ENCODE measurements around the gene CLPX. TPM values are rescaled to one million over a fixed set of nuclear protein-coding genes. Genes with fewer than 3 reads are reported as not detected.
"Not testable (repeated sequence)": the region's sequence is repeated elsewhere in the genome, so short reads cannot be mapped to it uniquely, and the experiment has no call there.

Gene CLPX
- total RNA-seq, 1 donor from 2014 or later, result 45.3 TPM

- DNase-seq, result no peak
Measured at GRCh38 chr15:65165875-65166274, 19.3 kb downstream of the CLPX start.

- no peak for DNase-seq
Measured at GRCh38 chr15:65164139-65164538, 21.0 kb downstream of the CLPX start.

- DNase-seq, result no peak
Measured at GRCh38 chr15:65163041-65163440, 22.1 kb downstream of the CLPX start.

- peak; percentile 47 for DNase-seq
Measured at GRCh38 chr15:65156692-65157091, 28.4 kb downstream of the CLPX start.

- no peak for DNase-seq
Measured at GRCh38 chr15:65154720-65155119, 30.4 kb downstream of the CLPX start.

- no peak for DNase-seq
Measured at GRCh38 chr15:65147902-65148301, 37.2 kb downstream of the CLPX start.

- DNase-seq, result no peak
Measured at GRCh38 chr15:65146438-65146837, 38.7 kb downstream of the CLPX start.

GRCh38 chr15:65138631-65139030 lies 46.5 kb downstream of the CLPX start:
- peak; percentile 44 for DNase-seq

GRCh38 chr15:65137893-65138292 lies 47.2 kb downstream of the CLPX start:
- not testable (repeated sequence) for DNase-seq

GRCh38 chr15:65137089-65137488 lies 48.1 kb downstream of the CLPX start:
- DNase-seq, result not testable (repeated sequence)

- no peak for DNase-seq
Measured at GRCh38 chr15:65134538-65134937, 50.6 kb downstream of the CLPX start.

GRCh38 chr15:65133548-65134200 lies 51.5 kb downstream of the CLPX start, which contains the start of gene PDCD7:
Gene PDCD7 (minus strand): TSS chr15:65133808. CDS start chr15:65133781, 27 bp downstream.
- peak; percentile 94 for DNase-seq

GRCh38 chr15:65132878-65133547 lies 52.1 kb downstream of the CLPX start:
- DNase-seq, result peak; percentile 77

GRCh38 chr15:65130941-65131340 lies 54.2 kb downstream of the CLPX start:
- DNase-seq, result no peak

- no peak for DNase-seq
Measured at GRCh38 chr15:65115542-65115941, 69.6 kb downstream of the CLPX start.

- no peak for DNase-seq
Measured at GRCh38 chr15:65115086-65115485, 70.1 kb downstream of the CLPX start, which contains the start of gene UBAP1L. Gene UBAP1L (minus strand): TSS chr15:65115200. CDS start chr15:65106215, 8,985 bp downstream.

GRCh38 chr15:65110676-65111292 lies 74.4 kb downstream of the CLPX start:
- peak; percentile 91 for DNase-seq

GRCh38 chr15:65106011-65106590 lies 79.0 kb downstream of the CLPX start:
- peak; percentile 60 for DNase-seq

GRCh38 chr15:65105038-65105437 lies 80.1 kb downstream of the CLPX start:
- no peak for DNase-seq

- no peak for DNase-seq
Measured at GRCh38 chr15:65102912-65103311, 82.2 kb downstream of the CLPX start.

GRCh38 chr15:65101891-65102708 lies 83.0 kb downstream of the CLPX start:
- no peak for DNase-seq

GRCh38 chr15:65101411-65101890 lies 83.7 kb downstream of the CLPX start:
- peak; percentile 74 for DNase-seq

Measured in dermis blood vessel endothelial cell (primary cell).